Peyer's patch (tissue), 4 donors: ENCODE measurements around the gene TNIP3.
A peak's percentile ranks its signal among the peaks of the same experiment; 100 is the strongest.

Experiments used
- CTCF ChIP-seq, 6 experiments: fragments of 450-650 bp in 4 of 6; fragments of 200-600 bp in 2 of 6; sonication (generic) in 1 of 6; IDR thresholded peaks; one replicate each; pipeline ENCODE4 v1.5.1; 2017 to 2019; ENCODE audit warnings: antibody characterized with exemption in 6 of 6, mild to moderate bottlenecking in 3 of 6, moderate library complexity in 1 of 6
- POLR2A ChIP-seq, 2 donors: fragments of 450-650 bp; IDR thresholded peaks; one replicate each; pipeline ENCODE4 v1.5.1; 2017; ENCODE audit warnings: antibody characterized with exemption in 2 of 2, mild to moderate bottlenecking in 2 of 2, moderate library complexity in 2 of 2

GRCh38 chr4:121189326-121190215 is 25.4 kb upstream of the TNIP3 start:
- TF ChIP-seq CTCF (IDR thresholded peaks at IDR 0.05) = peak in 1 of 6 experiments; percentile 6
- no peak for TF ChIP-seq POLR2A (IDR thresholded peaks at IDR 0.05)
